ENCODE data around the gene RASSF8.

DNA sequence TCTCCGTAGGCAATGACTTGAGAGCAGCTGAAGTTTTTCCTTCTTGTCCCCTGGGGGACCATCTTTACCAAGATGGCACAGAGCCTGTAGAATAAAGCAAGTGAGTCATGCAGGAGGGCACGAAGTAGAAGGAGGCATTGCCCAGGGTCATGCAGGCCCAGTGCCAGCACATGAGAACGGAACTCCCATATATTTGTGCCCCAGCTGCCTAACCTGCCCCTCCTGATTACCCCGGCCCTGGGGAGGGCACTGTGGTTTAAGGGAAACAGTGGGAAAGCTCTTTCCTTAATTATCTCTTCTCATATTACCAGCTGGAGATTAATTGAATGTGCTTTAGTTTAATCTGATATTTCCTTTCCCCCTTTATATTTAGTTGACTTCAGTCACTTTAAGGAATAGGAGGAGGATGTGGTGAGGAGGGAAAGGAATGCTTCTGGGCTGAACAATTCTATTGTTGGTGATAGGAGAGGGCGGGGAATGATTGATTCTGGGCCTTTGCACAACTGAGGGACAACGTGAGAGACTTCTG is 51.9 kb downstream of the RASSF8 start:
- TF ChIP-seq, protein P1, sequence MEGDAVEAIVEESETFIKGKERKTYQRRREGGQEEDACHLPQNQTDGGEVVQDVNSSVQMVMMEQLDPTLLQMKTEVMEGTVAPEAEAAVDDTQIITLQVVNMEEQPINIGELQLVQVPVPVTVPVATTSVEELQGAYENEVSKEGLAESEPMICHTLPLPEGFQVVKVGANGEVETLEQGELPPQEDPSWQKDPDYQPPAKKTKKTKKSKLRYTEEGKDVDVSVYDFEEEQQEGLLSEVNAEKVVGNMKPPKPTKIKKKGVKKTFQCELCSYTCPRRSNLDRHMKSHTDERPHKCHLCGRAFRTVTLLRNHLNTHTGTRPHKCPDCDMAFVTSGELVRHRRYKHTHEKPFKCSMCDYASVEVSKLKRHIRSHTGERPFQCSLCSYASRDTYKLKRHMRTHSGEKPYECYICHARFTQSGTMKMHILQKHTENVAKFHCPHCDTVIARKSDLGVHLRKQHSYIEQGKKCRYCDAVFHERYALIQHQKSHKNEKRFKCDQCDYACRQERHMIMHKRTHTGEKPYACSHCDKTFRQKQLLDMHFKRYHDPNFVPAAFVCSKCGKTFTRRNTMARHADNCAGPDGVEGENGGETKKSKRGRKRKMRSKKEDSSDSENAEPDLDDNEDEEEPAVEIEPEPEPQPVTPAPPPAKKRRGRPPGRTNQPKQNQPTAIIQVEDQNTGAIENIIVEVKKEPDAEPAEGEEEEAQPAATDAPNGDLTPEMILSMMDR (IDR thresholded peaks at IDR 0.05; ENCODE audit: insufficient read depth, low read depth, low read length), result no peak
- TF ChIP-seq EZH2 (IDR thresholded peaks at IDR 0.05; ENCODE audit: insufficient read depth, low read length), result no peak
